Measurements from ENCODE around the gene UPK1B.
"Not testable (repeated sequence)": the region's sequence is repeated elsewhere in the genome, so short reads cannot be mapped to it uniquely, and the experiment has no call there.

GRCh38 chr3:119132291-119132690, 41.1 kb upstream of the UPK1B start:
- TF ChIP-seq ZBTB1, REST, CTCF (tag by site-specific recombination; IDR thresholded peaks at IDR 0.05): not testable (repeated sequence)
